Spinal cord (tissue), 10 donors: ENCODE data around the gene SPECC1. TPM values are rescaled to one million over a fixed set of nuclear protein-coding genes. Genes with fewer than 3 reads are reported as not detected.
"Not testable (repeated sequence)": the region's sequence is repeated elsewhere in the genome, so short reads cannot be mapped to it uniquely, and the experiment has no call there.

Experiments
- DNase-seq, 6 donors: peaks; one replicate each; pipeline versions ENCODE4 v3.0.0 to v3.0.0-alpha.2; 2013 to 2015; ENCODE audit warnings: low spot score in 6 of 6, low read depth in 4 of 6
- H3K27ac ChIP-seq: one replicate; pipeline ENCODE4 v1.5.1; 2013; ENCODE audit warnings: low read depth, low read length, control low read depth
- H3K27me3 ChIP-seq: one replicate; pipeline ENCODE4 v1.6.1; 2013; ENCODE audit warnings: low read length; ENCODE audit not compliant: control insufficient read depth, insufficient read depth
- H3K36me3 ChIP-seq: one replicate; pipeline ENCODE4 v1.6.1; 2013; ENCODE audit warnings: low read length; ENCODE audit not compliant: control insufficient read depth, insufficient read depth
- H3K4me1 ChIP-seq: one replicate; pipeline ENCODE4 v1.6.1; 2013; ENCODE audit warnings: low read length; ENCODE audit not compliant: control insufficient read depth, insufficient read depth
- H3K4me3 ChIP-seq: one replicate; pipeline ENCODE4 v1.5.1; 2013; ENCODE audit warnings: low read depth, low read length, control low read depth
- H3K9me3 ChIP-seq: one replicate; pipeline ENCODE4 v1.6.1; 2013; ENCODE audit warnings: low read length; ENCODE audit not compliant: control insufficient read depth, insufficient read depth
- WGBS: methylation state at CpG from one replicate; pipeline ENCODE4 v1.1.5; 2013; ENCODE audit warnings: missing lambda C conversion rate; ENCODE audit not compliant: insufficient coverage; 5-methylcytosine and 5-hydroxymethylcytosine counted together
- polyA plus RNA-seq, 2 donors: library from polyadenylated mRNA; unstranded; fragments of 120-200 nt; gene quantifications; one replicate each; pipeline ENCODE4 v1.2.1, GENCODE V29; 2013; ENCODE audit not compliant: insufficient read length in 2 of 2
- total RNA-seq, 2 donors: library from RNA; depleted of rRNA in 1 of 2; stranded (reverse); fragments of 120-200 nt in 1 of 2; fragments of >200 nt in 1 of 2; gene quantifications; one replicate each; pipeline versions ENCODE4 v1.2.3 to v1.2.4, GENCODE V29; 2013 to 2014
- donor health status: healthy.

The SPECC1 gene
- total and polyA plus RNA-seq, 4 donors: 45.6 to 52.1 (median 49.9) TPM

GRCh38 chr17:20037286-20037685, 28.1 kb downstream of the SPECC1 start:
- not testable (repeated sequence) for DNase-seq, H3K9me3 ChIP-seq, H3K36me3 ChIP-seq, H3K27me3 ChIP-seq, H3K27ac ChIP-seq, H3K4me3 ChIP-seq, H3K4me1 ChIP-seq
- WGBS: no CpG with 5 or more reads among the region's 1 CpG

- WGBS: 67% methylated on average over 1 of the region's 2 CpGs
- Histone ChIP-seq H3K4me1 (no peaks in the 10 kb centered on the region), H3K27ac (no peak overlapping the region)
Measured at GRCh38 chr17:20039037-20039436, 29.9 kb downstream of the SPECC1 start.

GRCh38 chr17:20040216-20040615, 31.1 kb downstream of the SPECC1 start:
- no peak overlapping the region for H3K27ac ChIP-seq
- H3K27me3 ChIP-seq: no peaks in the 10 kb centered on the region
- no peak overlapping the region for H3K4me3 ChIP-seq
- H3K36me3 ChIP-seq: no peaks in the 10 kb centered on the region
- H3K4me1 ChIP-seq: no peaks in the 10 kb centered on the region
- no peak for DNase-seq
- H3K9me3 ChIP-seq: no peaks in the 10 kb centered on the region

More at GRCh38 chr17:20039037-20039436, 29.9 kb downstream of the SPECC1 start:
- Histone ChIP-seq H3K4me3 (no peak overlapping the region), H3K36me3 (no peaks in the 10 kb centered on the region), H3K27me3 (no peaks in the 10 kb centered on the region), H3K9me3 (no peaks in the 10 kb centered on the region)
- DNase-seq: no peak

GRCh38 chr17:20043021-20043420, 33.9 kb downstream of the SPECC1 start:
- Histone ChIP-seq H3K4me1 (no peaks in the 10 kb centered on the region), H3K36me3 (no peaks in the 10 kb centered on the region), H3K27ac (no peak overlapping the region), H3K27me3 (no peaks in the 10 kb centered on the region), H3K9me3 (no peaks in the 10 kb centered on the region), H3K4me3 (no peak overlapping the region)
- DNase-seq: no peak
- WGBS: 88% methylated on average over 1 of the region's 3 CpGs

- no CpG with 5 or more reads among the region's 1 CpG for WGBS
- Histone ChIP-seq H3K36me3 (no peaks in the 10 kb centered on the region), H3K4me1 (no peaks in the 10 kb centered on the region), H3K27ac (no peak overlapping the region), H3K9me3 (no peaks in the 10 kb centered on the region), H3K4me3 (no peak overlapping the region), H3K27me3 (no peaks in the 10 kb centered on the region)
- DNase-seq: no peak
Measured at GRCh38 chr17:20045476-20045875, 36.3 kb downstream of the SPECC1 start.

- Histone ChIP-seq H3K27ac (no peak overlapping the region), H3K4me3 (no peak overlapping the region), H3K27me3 (no peaks in the 10 kb centered on the region), H3K36me3 (no peaks in the 10 kb centered on the region), H3K9me3 (no peaks in the 10 kb centered on the region), H3K4me1 (no peaks in the 10 kb centered on the region)
- WGBS: 79% methylated on average over 6 of the region's 8 CpGs
- DNase-seq: no peak
Measured at GRCh38 chr17:20046629-20047028, 37.5 kb downstream of the SPECC1 start.

GRCh38 chr17:20051624-20052023, 42.5 kb downstream of the SPECC1 start:
- DNase-seq: no peak
- no peak overlapping the region for H3K4me3 ChIP-seq
- WGBS: no CpG with 5 or more reads among the region's 2 CpGs
- H3K4me1 ChIP-seq: no peaks in the 10 kb centered on the region
- no peaks in the 10 kb centered on the region for H3K9me3 ChIP-seq
- no peak overlapping the region for H3K27ac ChIP-seq
- H3K36me3 ChIP-seq: no peaks in the 10 kb centered on the region
- no peaks in the 10 kb centered on the region for H3K27me3 ChIP-seq

GRCh38 chr17:20053361-20053964, 44.3 kb downstream of the SPECC1 start:
- no peak for DNase-seq
- no peaks in the 10 kb centered on the region for H3K27me3 ChIP-seq
- no peak overlapping the region for H3K4me3 ChIP-seq
- WGBS: 100% methylated on average over 1 of the region's 4 CpGs
- no peaks in the 10 kb centered on the region for H3K4me1 ChIP-seq
- no peaks in the 10 kb centered on the region for H3K9me3 ChIP-seq
- no peaks in the 10 kb centered on the region for H3K36me3 ChIP-seq
- no peak overlapping the region for H3K27ac ChIP-seq

- H3K4me1 ChIP-seq: peaks cover 8% of the 10 kb centered on the region
- H3K9me3 ChIP-seq: no peaks in the 10 kb centered on the region
- H3K27ac ChIP-seq: no peak overlapping the region
- no peak overlapping the region for H3K4me3 ChIP-seq
- no peaks in the 10 kb centered on the region for H3K27me3 ChIP-seq
- WGBS: 72% methylated on average over 3 of the region's 3 CpGs
- no peak for DNase-seq
- H3K36me3 ChIP-seq: no peaks in the 10 kb centered on the region
Measured at GRCh38 chr17:20059728-20060188, 50.6 kb downstream of the SPECC1 start.
